CD4-positive, alpha-beta T cell treated with Interleukin-6 for 4 hours (primary cell): ENCODE data around the gene PDZD4.

ENCODE experiments used
- DNase-seq: peaks from one replicate; pipeline ENCODE4 v3.0.0-alpha.2; 2020; ENCODE audit warnings: mixed read lengths

Gene PDZD4

GRCh38 chrX:153867671-153868070 is 37.3 kb upstream of the PDZD4 start:
- no peak for DNase-seq

GRCh38 chrX:153867139-153867538 is 36.8 kb upstream of the PDZD4 start:
- no peak for DNase-seq

- no peak for DNase-seq
Observed at GRCh38 chrX:153866302-153867019, 36.1 kb upstream of the PDZD4 start.

GRCh38 chrX:153865685-153866084 is 35.3 kb upstream of the PDZD4 start:
- DNase-seq, result no peak

- no peak for DNase-seq
Observed at GRCh38 chrX:153865321-153865580, 34.9 kb upstream of the PDZD4 start.

- DNase-seq, result no peak
Observed at GRCh38 chrX:153864561-153865320, 34.4 kb upstream of the PDZD4 start.

GRCh38 chrX:153864101-153864500 is 33.8 kb upstream of the PDZD4 start:
- no peak for DNase-seq

- no peak for DNase-seq
Observed at GRCh38 chrX:153863251-153863991, 33.1 kb upstream of the PDZD4 start.

- no peak for DNase-seq
Observed at GRCh38 chrX:153862369-153863250, 32.3 kb upstream of the PDZD4 start.

GRCh38 chrX:153861733-153862310 is 31.5 kb upstream of the PDZD4 start:
- DNase-seq, result no peak

GRCh38 chrX:153861151-153861550 is 30.8 kb upstream of the PDZD4 start:
- DNase-seq, result no peak

- no peak for DNase-seq
Observed at GRCh38 chrX:153857348-153857903, 27.1 kb upstream of the PDZD4 start.

GRCh38 chrX:153854702-153855101 is 24.4 kb upstream of the PDZD4 start:
- no peak for DNase-seq

- DNase-seq, result no peak
Observed at GRCh38 chrX:153853902-153854267, 23.5 kb upstream of the PDZD4 start.

- no peak for DNase-seq
Observed at GRCh38 chrX:153853180-153853901, 23.0 kb upstream of the PDZD4 start.

- no peak for DNase-seq
Observed at GRCh38 chrX:153851981-153852380, 21.6 kb upstream of the PDZD4 start.

GRCh38 chrX:153848325-153848724 is 18.0 kb upstream of the PDZD4 start:
- no peak for DNase-seq

- DNase-seq, result no peak
Observed at GRCh38 chrX:153845842-153846241, 15.5 kb upstream of the PDZD4 start.

GRCh38 chrX:153845195-153845594 is 14.9 kb upstream of the PDZD4 start:
- DNase-seq, result no peak

GRCh38 chrX:153844509-153845082 is 14.3 kb upstream of the PDZD4 start:
- DNase-seq, result no peak

- no peak for DNase-seq
Observed at GRCh38 chrX:153836921-153837320, 6.6 kb upstream of the PDZD4 start.
